WTC11 (cell line): ENCODE results near the gene ZGRF1. TPM values are rescaled to one million over a fixed set of nuclear protein-coding genes. Genes with fewer than 3 reads are reported as not detected.
A peak's percentile ranks its signal among the peaks of the same experiment; 100 is the strongest.

Experiments used
- ATAC-seq: fragments of 200-7000 bp; cut with Tn5 transposase; 2 replicates; pipeline ENCODE4 v1.10.0; 2021; ENCODE audit warnings: mild to moderate bottlenecking, moderate library complexity
- CTCF ChIA-PET: fragments of 300-600 bp; sonication (Branson Sonifier 250); formaldehyde crosslinking; loops from one replicate; lab custom pipeline; 2021; ENCODE audit warnings: antibody characterized with exemption; lab: Charles Lee
- POLR2A ChIA-PET: fragments of 350-600 bp; sonication (Branson Sonifier 250); formaldehyde crosslinking; loops from one replicate; lab custom pipeline; 2021; ENCODE audit warnings: antibody characterized with exemption; lab: Charles Lee
- DNase-seq: peaks from one replicate; pipeline ENCODE4 v3.0.0; 2021; ENCODE audit warnings: low spot score
- H3K27ac Mint-ChIP-seq: 2 replicates; pipeline ENCODE4 v1.8.0; 2021; ENCODE audit warnings: mixed read lengths
- H3K27me3 Mint-ChIP-seq: 2 replicates; pipeline ENCODE4 v1.8.0; 2021; ENCODE audit warnings: low read depth, mild to moderate bottlenecking, moderate library complexity, mixed read lengths
- H3K36me3 Mint-ChIP-seq: 2 replicates; pipeline ENCODE4 v1.8.0; 2021; ENCODE audit warnings: mixed read lengths
- H3K4me1 Mint-ChIP-seq: 2 replicates; pipeline ENCODE4 v1.8.0; 2022; ENCODE audit warnings: mixed read lengths
- H3K4me3 Mint-ChIP-seq: 2 replicates; pipeline ENCODE4 v1.8.0; 2021; ENCODE audit warnings: mild to moderate bottlenecking, moderate library complexity, mixed read lengths
- H3K9me3 Mint-ChIP-seq: 2 replicates; pipeline ENCODE4 v1.8.0; 2021; ENCODE audit warnings: mixed read lengths
- ATF1 ChIP-seq: sonication (generic); formaldehyde crosslinking; IDR thresholded peaks from 2 replicates; pipeline ENCODE4 v1.8.1; 2023; ENCODE audit warnings: mild to moderate bottlenecking, moderate library complexity, missing genetic modification reagents
- ATF6 ChIP-seq: sonication (generic); formaldehyde crosslinking; IDR thresholded peaks from 2 replicates; pipeline ENCODE4 v1.8.1; 2023; ENCODE audit warnings: mild to moderate bottlenecking, missing genetic modification reagents
- CREM ChIP-seq: sonication (generic); formaldehyde crosslinking; IDR thresholded peaks from 2 replicates; pipeline ENCODE4 v1.8.1; 2022; ENCODE audit warnings: mild to moderate bottlenecking, missing genetic modification reagents, moderate library complexity
- CTCF ChIP-seq: fragments of 200-600 bp; IDR thresholded peaks from 2 replicates; pipeline ENCODE4 v1.8.0; 2022; ENCODE audit warnings: antibody characterized with exemption
- ETV6 ChIP-seq: sonication (generic); formaldehyde crosslinking; IDR thresholded peaks from 2 replicates; pipeline ENCODE4 v1.8.1; 2022; ENCODE audit warnings: mild to moderate bottlenecking, missing genetic modification reagents
- FOXP1 ChIP-seq: sonication (generic); formaldehyde crosslinking; IDR thresholded peaks from 2 replicates; pipeline ENCODE4 v1.8.0; 2022; ENCODE audit warnings: missing genetic modification reagents, mild to moderate bottlenecking, moderate library complexity, borderline replicate concordance
- GABPB1 ChIP-seq: sonication (generic); formaldehyde crosslinking; IDR thresholded peaks from 2 replicates; pipeline ENCODE4 v1.8.1; 2023; ENCODE audit warnings: mild to moderate bottlenecking, missing genetic modification reagents
- GRHL2 ChIP-seq: fragments of 250-450 bp; sonication (Bioruptor Pico); IDR thresholded peaks from 2 replicates; pipeline ENCODE4 v1.8.0; 2022; ENCODE audit warnings: mild to moderate bottlenecking, moderate library complexity; ENCODE audit not compliant: insufficient replicate concordance, severe bottlenecking
- HMGXB4 ChIP-seq: sonication (generic); formaldehyde crosslinking; IDR thresholded peaks from 2 replicates; pipeline ENCODE4 v1.8.1; 2023; ENCODE audit warnings: mild to moderate bottlenecking, moderate library complexity, missing genetic modification reagents
- MAX ChIP-seq: sonication (generic); formaldehyde crosslinking; IDR thresholded peaks from 2 replicates; pipeline ENCODE4 v1.8.0; 2022; ENCODE audit warnings: mild to moderate bottlenecking, missing genetic modification reagents
- MXD4 ChIP-seq: fragments of 250-450 bp; sonication (Bioruptor Pico); IDR thresholded peaks from 2 replicates; pipeline ENCODE4 v1.8.0; 2021; ENCODE audit warnings: mild to moderate bottlenecking, moderate library complexity, borderline replicate concordance
- NR2C2 ChIP-seq: sonication (generic); formaldehyde crosslinking; IDR thresholded peaks from 2 replicates; pipeline ENCODE4 v1.8.0; 2022; ENCODE audit warnings: mild to moderate bottlenecking, missing genetic modification reagents
- SP1 ChIP-seq: sonication (generic); formaldehyde crosslinking; conservative IDR thresholded peaks from 2 replicates; pipeline ENCODE4 v1.8.1; 2022; ENCODE audit warnings: missing genetic modification reagents
- TCF7 ChIP-seq: sonication (generic); formaldehyde crosslinking; IDR thresholded peaks from 2 replicates; pipeline ENCODE4 v1.8.0; 2022; ENCODE audit warnings: mild to moderate bottlenecking, low read depth, missing genetic modification reagents, moderate library complexity
- ZNF121 ChIP-seq: sonication (generic); formaldehyde crosslinking; IDR thresholded peaks from 2 replicates; pipeline ENCODE4 v1.8.0; 2023; ENCODE audit warnings: missing genetic modification reagents
- ZNF512 ChIP-seq: sonication (generic); formaldehyde crosslinking; IDR thresholded peaks from 2 replicates; pipeline ENCODE4 v1.8.1; 2022; ENCODE audit warnings: missing genetic modification reagents, borderline replicate concordance
- total RNA-seq: library from RNA; stranded (reverse); gene quantifications from 3 replicates; pipeline ENCODE4 v1.2.3, GENCODE V29; 2021
- TF ChIP-seq, protein P1 (sequence below): sonication (generic); formaldehyde crosslinking; IDR thresholded peaks from 2 replicates; pipeline ENCODE4 v1.8.1; 2022; ENCODE audit warnings: mild to moderate bottlenecking, moderate library complexity, missing genetic modification reagents
- TF ChIP-seq, protein P2 (sequence below): fragments of 250-450 bp; sonication (Bioruptor Pico); IDR thresholded peaks from 2 replicates; pipeline ENCODE4 v1.8.0; 2021; ENCODE audit warnings: mild to moderate bottlenecking

Gene ZGRF1
- total RNA-seq, 1 experiment from 2014 or later = 56.2 TPM

DNA sequence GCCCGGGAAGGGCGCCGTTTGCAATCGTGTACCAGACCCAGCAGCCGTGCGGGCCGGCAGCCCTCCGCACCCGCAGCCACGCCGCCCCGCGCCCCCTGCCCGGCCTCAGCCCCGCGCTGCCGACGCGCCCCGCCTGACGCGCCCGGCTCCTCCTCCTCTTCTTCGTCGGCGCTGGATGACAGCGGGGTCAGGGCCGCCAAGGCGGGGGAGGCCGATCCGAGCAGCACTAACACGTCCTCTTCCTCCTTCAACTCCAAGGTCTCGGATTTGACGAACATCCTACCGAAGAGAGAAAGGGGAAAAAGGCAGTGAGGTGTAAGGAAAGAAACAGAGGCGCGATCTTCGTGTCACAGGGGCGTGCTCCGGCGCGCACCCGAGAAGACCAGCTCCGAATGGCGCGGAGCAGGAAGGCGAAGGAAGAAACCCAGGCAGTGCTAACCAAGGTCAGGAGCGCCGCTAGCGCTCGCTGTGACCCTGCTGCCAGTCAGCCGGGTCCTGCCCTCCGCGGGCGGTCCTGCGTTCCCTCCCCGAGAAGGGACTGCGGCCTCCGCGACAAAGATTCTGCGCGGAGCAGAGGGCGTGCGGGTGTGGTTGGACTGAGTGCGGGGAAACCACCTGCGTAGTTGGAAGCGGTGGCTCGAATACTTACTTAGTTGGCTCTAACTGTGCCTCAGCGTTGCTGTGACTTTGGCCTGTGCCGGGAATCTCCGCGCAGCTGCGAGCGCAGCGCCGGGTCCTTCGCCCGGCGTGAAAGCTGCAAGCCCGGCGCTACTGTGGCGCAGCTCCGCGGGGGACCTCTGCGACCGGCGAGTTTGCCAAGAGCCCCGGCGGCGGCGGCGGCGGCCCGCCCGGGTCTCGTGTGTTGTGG is 121.3 kb downstream of the ZGRF1 start:
- Mint-ChIP-seq H3K27ac (no peak overlapping the region; the same call in 1 of the 2 replicates), H3K4me3 (peak overlapping the region; percentile 88), H3K36me3 (no peaks in the 10 kb centered on the region), H3K27me3 (peaks cover 100% of the 10 kb centered on the region), H3K9me3 (no peaks in the 10 kb centered on the region), H3K4me1 (peaks cover 54% of the 10 kb centered on the region)
- CTCF ChIA-PET = interaction anchor here (1.1 to 2.7 kb wide), 8 partner anchors 7 to 250 kb away, joined by 3 to 11 read pairs (median 6); no protein-coding TSS in a partner anchor
- POLR2A ChIA-PET = interaction anchor here (1.0 kb wide), 2 partner anchors 130 kb away, joined by 3 read pairs; no protein-coding TSS in a partner anchor
- DNase-seq = peak; percentile 57
- TF ChIP-seq SP1 (CRISPR knock-in tag) (no peak; the same call in 1 of the 2 replicates), ZNF512 (no peak), GABPB1 (CRISPR knock-in tag) (no peak), GRHL2 (CRISPR knock-in tag) (no peak), MXD4 (CRISPR knock-in tag) (no peak), CTCF (no peak), ETV6 (CRISPR knock-in tag) (0 out of 2 replicates have a peak, but pooled peaks have one; percentile 27), CREM (CRISPR knock-in tag) (0 out of 2 replicates have a peak, but pooled peaks have one; percentile 25), FOXP1 (CRISPR knock-in tag) (peak; percentile 52; the same call in 1 of the 2 replicates)
- TF ChIP-seq, protein P1, sequence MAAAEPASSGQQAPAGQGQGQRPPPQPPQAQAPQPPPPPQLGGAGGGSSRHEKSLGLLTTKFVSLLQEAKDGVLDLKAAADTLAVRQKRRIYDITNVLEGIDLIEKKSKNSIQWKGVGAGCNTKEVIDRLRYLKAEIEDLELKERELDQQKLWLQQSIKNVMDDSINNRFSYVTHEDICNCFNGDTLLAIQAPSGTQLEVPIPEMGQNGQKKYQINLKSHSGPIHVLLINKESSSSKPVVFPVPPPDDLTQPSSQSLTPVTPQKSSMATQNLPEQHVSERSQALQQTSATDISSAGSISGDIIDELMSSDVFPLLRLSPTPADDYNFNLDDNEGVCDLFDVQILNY (CRISPR knock-in tag) = no peak
- peak; percentile 19 for ATAC-seq

DNA sequence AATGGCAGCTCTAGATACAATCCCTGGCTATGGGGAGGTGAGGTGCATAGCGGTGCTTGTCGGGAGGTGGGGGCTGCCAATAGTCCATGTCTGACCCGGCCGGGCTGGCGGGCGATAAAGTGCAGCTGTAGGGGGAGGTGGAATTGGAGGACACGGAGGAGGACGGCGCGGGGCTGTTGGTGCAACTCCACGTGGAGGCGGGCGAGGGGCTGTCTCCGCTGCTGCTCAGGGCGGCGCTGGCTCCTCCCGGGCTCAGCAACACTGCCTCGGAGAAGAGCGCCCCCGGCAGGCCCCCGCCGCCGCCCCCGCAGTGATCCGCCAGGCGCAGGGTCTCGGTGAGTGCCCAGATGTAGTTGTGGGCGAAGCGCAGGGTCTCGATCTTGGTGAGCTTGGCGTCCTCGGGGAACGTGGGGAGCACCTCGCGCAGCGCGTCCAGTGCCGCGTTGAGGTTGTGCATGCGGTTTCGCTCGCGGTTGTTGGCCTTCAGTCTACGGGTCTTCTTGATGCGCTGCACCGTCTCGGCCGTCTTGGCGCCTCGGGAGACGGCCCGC is 122.0 kb downstream of the ZGRF1 start:
- Mint-ChIP-seq H3K4me3 (peak overlapping the region; percentile 88), H3K4me1 (peaks cover 53% of the 10 kb centered on the region), H3K36me3 (no peaks in the 10 kb centered on the region), H3K27me3 (peaks cover 100% of the 10 kb centered on the region), H3K27ac (no peak overlapping the region), H3K9me3 (no peaks in the 10 kb centered on the region)
- DNase-seq (peak; percentile 60), ATAC-seq (peak; percentile 12)
- ChIA-PET POLR2A (interaction anchor here (1.0 kb wide), 1 partner anchor 129 kb away, joined by 3 read pairs; no protein-coding TSS in a partner anchor), CTCF (interaction anchor here (1.1 to 2.7 kb wide), 5 partner anchors 8 to 251 kb away, joined by 3 to 11 read pairs (median 4); no protein-coding TSS in a partner anchor)
- TF ChIP-seq ATF6 (CRISPR knock-in tag) (no peak), ATF1 (CRISPR knock-in tag) (no peak), ZNF121 (CRISPR knock-in tag) (peak; percentile 98), NR2C2 (CRISPR knock-in tag) (no peak), HMGXB4 (CRISPR knock-in tag) (no peak), MAX (CRISPR knock-in tag) (peak; percentile 63; the same call in 1 of the 2 replicates), TCF7 (CRISPR knock-in tag) (no peak), CTCF (no peak)
- TF ChIP-seq, protein P2, sequence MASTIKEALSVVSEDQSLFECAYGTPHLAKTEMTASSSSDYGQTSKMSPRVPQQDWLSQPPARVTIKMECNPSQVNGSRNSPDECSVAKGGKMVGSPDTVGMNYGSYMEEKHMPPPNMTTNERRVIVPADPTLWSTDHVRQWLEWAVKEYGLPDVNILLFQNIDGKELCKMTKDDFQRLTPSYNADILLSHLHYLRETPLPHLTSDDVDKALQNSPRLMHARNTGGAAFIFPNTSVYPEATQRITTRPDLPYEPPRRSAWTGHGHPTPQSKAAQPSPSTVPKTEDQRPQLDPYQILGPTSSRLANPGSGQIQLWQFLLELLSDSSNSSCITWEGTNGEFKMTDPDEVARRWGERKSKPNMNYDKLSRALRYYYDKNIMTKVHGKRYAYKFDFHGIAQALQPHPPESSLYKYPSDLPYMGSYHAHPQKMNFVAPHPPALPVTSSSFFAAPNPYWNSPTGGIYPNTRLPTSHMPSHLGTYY = no peak
